Measurements from ENCODE around the gene TXK.

The TXK gene

DNA sequence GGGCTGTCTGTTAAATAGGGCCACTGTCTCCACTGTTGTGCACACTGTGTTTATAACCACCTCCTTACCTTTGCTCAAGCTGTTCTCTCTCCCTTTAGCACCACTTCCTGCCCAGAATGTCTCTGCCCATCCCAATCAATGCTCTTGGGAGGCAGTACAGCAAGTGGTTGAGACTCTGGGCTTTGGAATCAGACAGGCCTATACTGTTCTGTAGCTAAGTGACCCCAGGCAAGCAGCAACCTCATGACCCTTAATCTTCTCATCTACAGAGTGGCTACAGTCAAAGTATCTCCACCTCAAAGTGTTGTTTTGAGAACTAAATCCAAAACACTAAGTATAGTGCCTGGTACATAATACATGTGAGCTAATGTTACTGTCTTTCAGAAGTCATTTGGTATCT is 3.8 kb upstream of the TXK start:
- DNase-seq (ENCODE audit: low read depth), result no peak

DNA sequence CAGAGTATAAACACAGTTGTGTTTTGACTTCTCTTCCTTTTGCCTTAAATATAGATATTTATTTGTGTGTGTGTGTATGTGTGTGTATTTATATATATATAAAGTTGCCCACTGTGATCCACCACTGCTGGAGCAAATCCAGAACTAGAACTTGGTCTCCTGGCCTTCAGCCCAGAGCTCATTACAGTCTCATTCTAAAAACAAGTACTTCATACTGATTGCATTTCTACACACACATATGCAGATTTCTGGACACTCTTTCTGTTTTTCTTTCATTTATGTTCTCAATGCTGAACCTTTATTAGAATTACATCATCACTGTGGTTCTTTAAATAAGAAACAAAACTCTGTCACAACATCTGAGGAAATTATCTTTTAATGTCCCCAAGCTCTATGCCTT is 381 bp downstream of the TXK start:
- no peak for DNase-seq (ENCODE audit: low read depth)

DNA sequence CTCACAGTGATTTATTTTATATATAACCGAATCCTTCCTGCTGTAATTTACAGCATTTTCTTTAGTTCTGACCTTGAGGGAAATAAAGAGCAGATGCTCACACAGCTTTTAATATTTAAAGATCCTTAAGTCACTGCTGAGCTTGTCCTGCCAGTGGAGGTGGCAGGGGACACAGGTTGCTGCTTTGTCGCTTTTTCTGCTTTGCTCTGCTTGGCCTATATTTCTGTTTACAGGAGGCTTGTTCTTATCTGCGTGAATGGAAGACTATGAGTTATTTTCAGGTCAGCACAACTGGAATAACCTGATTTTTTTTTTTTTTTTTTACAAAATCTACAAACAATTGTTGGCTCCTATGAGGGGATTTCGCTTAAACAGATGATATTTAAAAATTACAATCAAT is 2.3 kb downstream of the TXK start:
- no peak for DNase-seq (ENCODE audit: low read depth)

DNA sequence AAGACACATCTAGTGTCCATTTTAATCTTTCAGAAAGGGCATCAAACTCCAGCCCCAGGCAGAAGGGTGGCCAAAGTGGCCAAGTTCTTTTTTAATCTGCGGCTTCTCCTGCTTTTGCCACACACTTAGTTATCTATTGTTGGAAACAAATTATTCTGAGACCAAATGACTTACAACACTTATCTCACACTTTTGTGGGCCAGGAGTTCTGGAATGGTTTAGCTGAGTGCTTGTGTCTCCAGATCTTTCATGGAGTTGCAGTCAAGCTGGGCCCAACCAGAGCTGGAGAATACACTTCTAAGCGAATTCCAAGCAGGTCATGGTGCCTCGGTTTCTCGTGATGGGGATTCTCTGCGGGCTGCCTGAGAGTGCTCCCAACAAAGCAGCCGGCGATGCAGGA is 4.0 kb downstream of the TXK start:
- DNase-seq (ENCODE audit: low read depth), result no peak

DNA sequence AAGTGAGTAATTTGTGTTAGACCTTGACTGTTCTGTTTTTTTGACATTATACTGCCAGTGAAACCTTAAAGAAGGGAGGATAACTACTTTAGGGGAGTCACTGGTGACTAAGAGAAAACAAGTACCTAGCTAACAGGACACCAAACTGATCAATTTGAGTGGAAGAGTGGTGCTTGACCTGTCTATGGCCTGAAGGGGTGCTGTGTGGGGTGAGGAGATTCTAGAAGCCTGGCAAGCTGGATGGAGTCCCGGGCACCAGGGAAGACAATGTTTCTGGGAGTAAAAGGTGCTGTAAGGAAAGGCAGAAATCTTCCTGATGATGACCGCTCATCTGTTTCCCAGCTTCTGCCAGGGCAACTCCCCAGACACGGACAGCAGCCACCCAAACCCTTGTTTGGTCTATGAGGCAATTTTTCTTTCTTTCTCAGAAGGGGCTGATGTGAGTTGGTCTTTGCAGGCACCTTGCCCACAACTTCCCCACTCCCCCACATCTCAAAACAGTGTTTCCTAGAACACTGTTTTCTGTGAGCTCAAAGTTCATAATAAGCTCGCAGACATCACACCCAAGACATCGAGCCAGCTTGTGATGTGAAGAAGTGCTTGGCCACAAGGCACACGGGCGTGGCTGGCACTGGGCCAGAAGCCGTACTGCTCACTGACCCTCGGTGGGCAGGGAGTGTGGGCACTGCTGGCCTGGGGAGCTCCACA is 4.6 kb downstream of the TXK start:
- no peak for DNase-seq (ENCODE audit: low read depth)

DNA sequence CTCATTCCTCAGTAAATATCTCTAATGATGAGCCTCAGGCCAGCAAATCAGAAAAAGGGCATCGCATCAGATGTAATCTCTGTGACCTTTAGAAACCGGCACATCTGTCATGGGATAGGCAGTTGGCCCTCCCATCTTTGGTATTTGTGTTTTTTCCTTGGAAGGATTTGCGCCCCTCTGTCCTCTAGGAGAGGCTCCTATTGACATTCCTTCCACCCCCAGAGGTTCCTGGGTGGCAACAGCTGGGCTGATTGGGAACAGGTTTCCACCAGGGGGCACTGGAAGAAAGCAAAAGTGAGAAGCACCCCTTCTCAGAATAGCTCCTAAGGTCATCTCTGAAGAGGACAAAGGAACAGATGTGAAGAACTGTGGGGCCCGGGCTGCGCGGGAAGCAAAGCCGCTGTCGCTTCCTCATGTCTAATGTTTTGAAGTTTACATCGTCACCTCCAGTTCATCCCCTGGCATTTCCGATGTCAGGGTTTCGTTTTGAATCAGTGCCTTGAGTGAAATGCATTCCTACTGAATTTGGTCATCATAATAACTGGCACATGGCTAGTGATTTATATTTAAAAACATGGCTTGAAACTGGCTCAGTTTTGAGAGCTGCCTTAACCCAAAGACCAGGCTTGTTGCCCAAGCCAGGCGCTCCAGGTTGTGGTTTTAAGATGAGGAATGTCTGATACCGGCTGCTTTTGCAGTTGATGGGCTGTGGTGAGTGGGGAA is 6.2 kb downstream of the TXK start:
- peak; percentile 51 for DNase-seq (ENCODE audit: low read depth)

DNA sequence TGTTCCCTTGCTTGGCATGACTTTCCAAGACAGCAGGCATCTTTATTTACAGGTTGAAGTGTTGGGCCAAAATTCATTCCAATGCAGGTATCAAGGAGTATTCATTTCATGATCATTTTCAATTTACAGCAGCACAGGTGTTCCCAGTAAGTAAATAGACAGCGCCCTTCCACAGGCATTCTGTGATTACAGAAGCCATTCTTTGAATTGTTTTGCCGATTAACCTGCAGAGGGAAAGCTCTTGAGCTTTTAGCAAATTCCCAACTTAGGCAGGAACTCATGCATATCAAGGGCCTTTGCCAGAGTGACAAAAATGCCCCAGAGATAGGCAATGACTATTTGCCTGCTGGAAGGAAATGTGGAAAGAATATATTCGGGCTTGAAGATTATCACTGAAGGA is 6.8 kb downstream of the TXK start:
- DNase-seq (ENCODE audit: low read depth), result no peak

DNA sequence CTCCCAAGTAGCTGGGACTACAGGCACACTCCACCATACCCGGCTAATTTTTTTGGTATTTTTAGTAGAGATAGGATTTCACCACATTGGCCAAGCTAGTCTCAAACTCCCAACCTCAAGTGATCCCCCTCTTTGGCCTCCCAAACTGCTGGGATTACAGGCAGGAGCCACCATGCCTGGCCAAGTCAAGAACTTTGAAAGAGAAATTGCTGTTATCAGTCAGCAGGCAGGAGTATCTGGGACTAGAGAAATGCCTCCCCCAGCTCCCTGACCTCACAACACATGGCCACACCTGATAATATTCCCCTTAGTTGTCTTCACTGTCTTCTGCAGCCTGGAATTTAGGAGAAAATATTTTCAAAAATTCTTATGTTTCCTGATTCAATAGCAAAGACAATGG is 7.4 kb downstream of the TXK start:
- DNase-seq (ENCODE audit: low read depth), result no peak

DNA sequence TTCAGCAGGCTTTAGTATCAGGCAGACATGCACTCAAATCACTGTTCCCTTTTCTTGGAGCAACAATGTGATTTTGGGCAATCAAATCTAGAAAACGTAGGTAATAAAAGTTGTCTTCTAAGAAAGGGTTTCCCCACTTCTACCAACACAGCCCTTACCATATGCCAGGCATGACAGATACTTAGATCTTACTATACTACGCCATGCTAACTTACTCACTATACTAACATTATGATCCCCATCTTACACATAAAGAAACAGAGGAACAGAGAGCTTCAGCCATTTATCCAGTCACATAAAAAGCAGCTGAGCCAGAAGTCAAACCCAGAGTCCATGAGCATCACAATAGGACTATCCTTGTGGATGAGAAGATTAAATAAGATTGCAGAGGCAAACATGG is 9.2 kb downstream of the TXK start:
- no peak for DNase-seq (ENCODE audit: low read depth)

DNA sequence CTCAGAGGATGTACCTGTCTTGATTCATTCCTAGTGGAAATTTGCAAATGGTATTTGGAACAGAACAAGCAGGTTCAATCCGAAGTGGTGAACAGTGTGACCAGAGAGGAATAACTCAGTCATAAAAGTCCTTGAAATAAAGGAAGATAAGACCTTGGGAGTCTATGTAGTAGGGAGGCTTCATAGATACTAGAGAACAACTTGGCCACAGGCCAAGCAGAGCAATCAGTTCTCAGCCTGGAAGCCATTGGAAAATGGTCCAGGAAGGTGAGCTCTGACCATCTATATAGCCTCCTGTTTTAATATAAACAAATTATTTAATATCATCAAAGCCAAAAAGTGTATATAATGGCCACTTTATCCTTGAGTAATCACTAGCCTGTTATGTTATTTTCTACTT is 11.3 kb downstream of the TXK start:
- no peak for DNase-seq (ENCODE audit: low read depth)

DNA sequence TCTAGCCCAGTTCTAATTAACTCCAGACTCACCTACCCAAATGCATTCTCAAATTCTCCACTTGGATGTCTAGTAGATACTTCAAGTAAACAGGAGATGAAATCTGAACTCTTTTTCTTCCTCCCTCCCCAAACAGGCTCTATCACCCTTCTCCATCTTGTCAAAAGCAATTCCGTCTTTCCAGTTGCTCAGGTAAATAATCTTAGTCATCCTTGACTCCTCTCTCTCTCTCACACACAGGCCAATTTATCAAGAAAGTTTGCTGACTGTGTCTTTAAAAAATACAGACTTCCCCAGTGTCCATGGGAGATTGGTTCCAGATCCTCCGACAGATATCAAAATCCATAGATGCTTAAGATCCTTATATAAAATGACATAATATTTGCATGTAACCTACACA is 12.9 kb downstream of the TXK start:
- no peak for DNase-seq (ENCODE audit: low read depth)

DNA sequence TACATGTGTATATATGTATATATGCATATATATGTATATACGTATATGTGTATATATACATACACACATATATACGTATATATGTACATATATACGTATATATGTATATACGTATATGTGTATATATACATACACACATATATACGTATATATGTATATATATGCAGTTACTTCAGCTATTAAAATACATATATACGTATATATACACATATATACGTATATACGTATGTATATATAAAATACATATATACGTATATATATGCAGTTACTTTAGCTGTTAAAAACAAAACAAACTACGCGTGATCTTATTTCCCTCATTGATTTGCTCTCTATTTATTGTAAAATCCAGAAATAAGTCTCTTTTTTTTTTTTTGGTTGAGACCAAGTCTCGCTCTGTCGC is 13.9 kb downstream of the TXK start:
- DNase-seq (ENCODE audit: low read depth), result no peak

DNA sequence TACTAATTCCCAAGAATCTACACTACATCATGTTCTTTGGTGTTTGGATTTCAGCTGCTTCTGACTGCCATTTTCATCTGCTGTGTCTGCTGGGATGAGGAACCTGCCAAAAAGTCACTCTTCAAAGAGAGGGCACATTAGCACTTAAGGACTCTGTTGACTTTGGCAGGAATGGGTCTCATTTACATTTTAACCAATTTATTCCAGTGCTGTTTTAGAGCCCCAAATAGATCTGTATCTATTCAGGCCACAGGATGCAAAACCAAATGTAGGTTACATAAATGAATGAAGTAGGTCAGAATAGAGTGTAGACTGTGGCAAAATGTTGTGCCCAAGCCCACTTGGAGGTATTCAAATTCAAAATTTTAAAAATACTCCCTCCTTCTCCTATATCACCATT is 14.4 kb downstream of the TXK start:
- DNase-seq (ENCODE audit: low read depth), result no peak

DNA sequence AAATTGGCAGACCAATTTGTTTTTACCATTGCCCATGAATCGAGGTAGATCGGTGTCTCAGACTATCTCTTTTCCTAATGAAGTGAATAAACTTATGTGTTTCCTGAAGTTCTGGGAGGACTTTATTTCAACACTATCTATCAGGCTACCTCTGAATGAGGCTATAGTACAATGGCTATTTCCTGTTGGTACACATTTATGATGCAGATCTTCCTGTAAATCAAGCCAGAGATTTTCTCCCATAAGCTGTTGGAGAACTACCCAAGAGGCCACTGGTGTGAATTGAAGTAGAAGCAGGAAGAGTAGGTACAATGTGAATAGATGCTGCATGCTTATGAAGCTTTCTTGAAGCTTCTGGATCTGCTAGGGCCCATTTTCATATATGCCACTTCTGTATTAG is 16.0 kb downstream of the TXK start:
- DNase-seq (ENCODE audit: low read depth), result no peak

DNA sequence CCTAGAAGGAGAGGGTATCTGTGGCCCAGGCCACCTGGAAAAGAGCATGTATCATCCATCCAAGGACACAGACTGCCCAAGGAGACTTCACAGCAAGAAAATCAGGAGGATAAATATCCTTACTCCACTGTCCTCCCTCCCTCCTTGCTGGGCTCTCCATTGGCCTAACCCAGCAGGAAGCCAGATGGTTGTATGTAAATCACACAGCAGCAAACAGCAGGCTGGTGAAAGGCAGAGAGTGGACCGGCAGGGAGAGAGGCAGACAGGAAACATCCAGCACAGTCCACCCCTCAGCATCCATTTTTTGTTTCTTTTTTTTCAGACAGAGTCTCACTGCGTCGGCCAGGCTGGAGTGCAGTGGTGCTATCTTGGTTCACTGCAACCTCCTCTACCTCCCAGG is 17.5 kb downstream of the TXK start:
- no peak for DNase-seq (ENCODE audit: low read depth)

DNA sequence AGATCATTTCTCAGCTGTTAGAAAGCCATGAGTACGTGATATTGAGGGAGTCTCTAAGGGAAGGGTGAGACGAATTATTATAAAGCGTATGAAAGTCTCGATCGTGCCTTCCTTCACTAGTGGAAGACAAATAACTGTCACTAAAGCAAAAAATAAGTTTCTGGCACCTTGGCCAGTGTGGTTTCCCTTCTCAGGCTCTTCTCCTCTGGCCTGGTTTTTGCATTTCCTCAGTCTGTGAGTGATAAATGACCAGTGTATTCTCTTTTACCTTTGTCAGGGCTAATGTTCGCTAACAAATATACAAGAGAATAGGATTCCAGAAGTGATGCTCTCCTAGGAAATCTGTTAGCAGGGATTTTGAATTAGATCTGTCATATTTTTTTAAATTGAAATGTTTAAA is 19.6 kb downstream of the TXK start:
- no peak for DNase-seq (ENCODE audit: low read depth)

DNA sequence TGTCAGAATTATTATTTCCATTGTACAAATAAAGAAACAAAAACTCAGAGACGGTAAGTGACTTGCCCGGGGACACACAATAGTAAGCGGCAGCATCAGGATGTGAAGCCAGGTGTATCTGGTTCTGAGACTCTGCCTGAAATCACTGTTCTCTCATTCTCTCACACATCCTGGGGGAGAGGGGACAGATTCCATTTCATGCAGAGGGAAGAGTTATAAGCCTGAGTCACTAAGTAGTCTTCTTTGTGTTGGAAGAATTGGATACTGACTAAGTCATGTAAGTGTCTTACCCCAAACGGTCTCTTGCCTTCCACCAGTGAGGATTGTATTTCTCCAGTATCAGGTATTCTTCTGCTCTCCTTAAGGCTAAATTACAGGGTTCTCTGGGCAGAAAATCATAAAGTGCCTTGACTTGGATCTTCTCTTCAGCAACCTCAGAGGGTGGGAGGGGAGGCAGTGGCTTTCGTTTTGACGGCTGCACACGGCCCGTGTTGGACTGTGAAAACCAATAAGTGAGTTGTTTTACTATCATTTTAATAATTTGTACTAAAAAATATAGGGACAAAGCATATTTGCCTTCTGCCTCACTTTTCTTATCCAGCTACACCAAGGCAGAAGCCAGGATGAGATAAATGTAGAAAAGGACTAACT is 21.9 kb downstream of the TXK start:
- no peak for DNase-seq (ENCODE audit: low read depth)

DNA sequence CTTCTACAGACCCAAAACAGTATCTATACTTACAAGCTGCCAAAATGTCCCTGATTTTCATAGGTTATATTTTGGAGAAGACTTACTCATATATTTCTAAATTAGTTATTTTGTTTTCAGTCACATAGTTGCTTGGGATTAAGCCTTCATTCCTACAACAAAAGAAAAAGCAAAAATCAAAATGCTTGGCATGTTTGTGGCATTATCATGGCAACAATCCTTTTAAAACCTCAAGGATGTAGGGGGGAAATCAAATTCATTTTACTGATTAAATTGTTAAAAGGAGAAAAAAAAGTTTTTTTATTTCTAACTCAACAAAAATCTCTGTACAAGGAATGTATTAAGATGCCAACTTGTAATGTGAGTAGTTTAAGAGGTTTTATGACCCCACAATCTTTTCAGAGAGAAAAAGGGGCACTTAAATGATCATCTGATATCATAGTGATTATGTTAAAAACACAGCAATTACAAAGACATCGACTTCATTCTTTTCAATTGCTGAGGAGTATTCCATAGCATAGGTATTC is 23.5 kb downstream of the TXK start:
- DNase-seq (ENCODE audit: low read depth), result no peak

DNA sequence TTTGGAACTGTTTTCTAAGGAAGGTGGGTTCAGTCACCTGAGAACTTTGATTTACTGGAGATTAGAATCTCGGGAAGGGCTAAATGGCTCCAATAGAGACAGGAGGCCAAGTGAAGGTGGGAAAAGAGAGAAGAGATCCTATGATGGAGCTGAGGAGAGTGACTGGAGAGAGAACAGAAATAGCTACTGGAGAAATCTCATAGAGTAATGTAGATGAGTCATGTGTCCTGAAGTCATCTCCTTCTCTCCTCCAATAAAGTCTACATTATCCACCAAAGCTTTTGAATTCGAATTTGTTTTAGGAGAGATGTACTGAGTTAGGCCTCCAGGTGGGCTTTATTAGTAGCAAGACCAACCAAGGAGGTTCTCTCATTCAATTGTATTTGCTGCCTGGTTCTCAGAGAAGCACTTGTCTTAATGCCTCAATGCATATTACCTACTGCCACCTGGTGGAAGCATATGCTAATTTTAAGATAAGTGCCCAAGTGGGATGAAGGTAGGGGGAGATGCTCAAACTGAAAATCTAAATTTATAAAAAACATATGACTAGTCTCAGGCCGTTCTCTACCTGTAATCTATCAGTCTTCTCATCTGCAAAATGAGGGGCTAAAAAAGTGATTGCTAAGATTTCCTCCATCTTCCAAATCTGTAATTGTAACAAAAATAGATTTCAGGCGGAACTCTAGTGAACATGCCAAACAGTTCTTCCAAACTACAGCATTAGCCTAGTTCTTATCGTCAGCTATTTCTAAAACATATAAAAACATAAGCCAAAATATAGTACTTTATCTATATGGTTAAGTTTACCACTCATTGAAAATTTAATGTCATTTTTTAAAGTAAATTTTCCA is 24.4 kb downstream of the TXK start:
- no peak for DNase-seq (ENCODE audit: low read depth)

DNA sequence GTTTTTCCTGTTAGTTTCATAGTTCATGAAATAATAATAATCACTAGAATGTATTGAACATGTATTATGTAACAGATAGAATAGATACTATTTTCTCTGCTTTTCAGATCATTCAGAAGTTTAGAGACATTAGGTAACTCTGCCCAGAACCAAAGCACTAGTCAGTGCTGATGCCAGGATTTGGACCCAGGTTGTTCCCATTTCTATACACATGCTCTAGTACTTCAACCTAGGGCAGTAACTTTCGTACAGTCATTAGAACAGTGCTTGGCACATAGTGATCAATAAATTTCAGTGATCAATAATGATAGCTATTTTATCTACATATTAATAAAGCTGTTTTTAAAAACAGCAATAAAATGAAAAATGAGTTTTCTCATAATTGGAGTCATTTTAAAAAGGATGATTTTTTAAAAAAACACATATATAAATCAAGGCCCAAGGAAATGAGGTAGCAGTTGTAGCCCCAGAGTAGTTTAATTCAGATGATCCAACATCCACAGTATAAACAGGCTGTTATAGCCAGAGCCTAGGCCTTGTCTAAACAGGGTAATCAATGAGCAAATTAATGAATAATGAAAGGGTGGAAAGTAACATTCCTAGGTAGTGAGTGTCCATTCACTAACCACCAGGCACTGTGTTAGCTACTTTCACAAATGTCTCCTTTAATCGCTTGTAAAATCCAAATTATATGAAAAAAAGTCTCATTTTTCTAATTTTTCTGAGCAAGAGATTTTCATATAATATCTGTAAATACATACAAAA is 25.6 kb downstream of the TXK start:
- DNase-seq (ENCODE audit: low read depth), result no peak

DNA sequence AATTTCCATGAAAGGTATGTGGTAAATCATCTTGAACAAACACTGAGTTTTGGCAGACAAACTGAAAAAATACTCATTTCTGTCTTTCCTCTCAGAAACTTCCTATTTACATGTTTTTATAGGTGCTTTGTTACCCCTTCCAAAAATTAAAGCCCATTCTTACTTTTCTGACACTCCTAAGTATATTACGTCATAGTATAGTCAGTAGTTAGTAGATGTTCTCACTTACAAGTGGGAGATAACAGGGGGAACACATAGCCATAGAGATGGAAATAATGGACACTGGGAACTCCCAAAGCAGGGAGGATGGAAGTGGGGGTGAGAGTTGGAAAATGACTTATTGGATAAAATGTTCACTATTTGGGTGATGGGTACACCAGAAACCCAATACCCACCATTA is 28.8 kb downstream of the TXK start:
- no peak for DNase-seq (ENCODE audit: low read depth)
